ENCODE measurements around the gene PIGP. TPM values are rescaled to one million over a fixed set of nuclear protein-coding genes. Genes with fewer than 3 reads are reported as not detected.

PIGP gene
- total and polyA plus RNA-seq, 12 donors, result 7.3 to 236 (median 49.4) TPM

- peaks cover 0 to 6% of the 10 kb centered on the region in 2 donors for H3K4me1 ChIP-seq (replicated peaks in 1 of 2)
- peaks cover 0 to 22% of the 10 kb centered on the region in 2 donors for H3K36me3 ChIP-seq (replicated peaks in 1 of 2)
- DNase-seq, result no peak
- no peak overlapping the region for H3K27ac ChIP-seq
- TF ChIP-seq, protein P1, sequence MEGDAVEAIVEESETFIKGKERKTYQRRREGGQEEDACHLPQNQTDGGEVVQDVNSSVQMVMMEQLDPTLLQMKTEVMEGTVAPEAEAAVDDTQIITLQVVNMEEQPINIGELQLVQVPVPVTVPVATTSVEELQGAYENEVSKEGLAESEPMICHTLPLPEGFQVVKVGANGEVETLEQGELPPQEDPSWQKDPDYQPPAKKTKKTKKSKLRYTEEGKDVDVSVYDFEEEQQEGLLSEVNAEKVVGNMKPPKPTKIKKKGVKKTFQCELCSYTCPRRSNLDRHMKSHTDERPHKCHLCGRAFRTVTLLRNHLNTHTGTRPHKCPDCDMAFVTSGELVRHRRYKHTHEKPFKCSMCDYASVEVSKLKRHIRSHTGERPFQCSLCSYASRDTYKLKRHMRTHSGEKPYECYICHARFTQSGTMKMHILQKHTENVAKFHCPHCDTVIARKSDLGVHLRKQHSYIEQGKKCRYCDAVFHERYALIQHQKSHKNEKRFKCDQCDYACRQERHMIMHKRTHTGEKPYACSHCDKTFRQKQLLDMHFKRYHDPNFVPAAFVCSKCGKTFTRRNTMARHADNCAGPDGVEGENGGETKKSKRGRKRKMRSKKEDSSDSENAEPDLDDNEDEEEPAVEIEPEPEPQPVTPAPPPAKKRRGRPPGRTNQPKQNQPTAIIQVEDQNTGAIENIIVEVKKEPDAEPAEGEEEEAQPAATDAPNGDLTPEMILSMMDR (IDR thresholded peaks at IDR 0.05), result no peak
- no peak for TF ChIP-seq POLR2A (IDR thresholded peaks at IDR 0.05)
- intact Hi-C loops (cut with DNase I), result no loop called here
- H3K9me3 ChIP-seq (replicated peaks in 1 of 3), result no peaks in the 10 kb centered on the region
- WGBS, 4 donors, result 86 to 98% (median 94%) methylated on average over 9 of the region's 9 CpGs
- H3K4me3 ChIP-seq, result no peak overlapping the region
- no peaks in the 10 kb centered on the region for H3K27me3 ChIP-seq
These were observed 7.2 kb downstream of the PIGP start for GRCh38 chr21:37065561-37066177.

- no peak for DNase-seq
- H3K27me3 ChIP-seq, result no peaks in the 10 kb centered on the region
- H3K4me1 ChIP-seq (replicated peaks in 1 of 2), result no peaks in the 10 kb centered on the region
- TF ChIP-seq POLR2A (IDR thresholded peaks at IDR 0.05), result no peak
- TF ChIP-seq, protein P1 (IDR thresholded peaks at IDR 0.05), result no peak
- no peak overlapping the region for H3K27ac ChIP-seq
- H3K4me3 ChIP-seq, result no peak overlapping the region
- intact Hi-C loops (cut with DNase I), result no loop called here
- peaks cover 0 to 22% of the 10 kb centered on the region in 2 donors for H3K36me3 ChIP-seq (replicated peaks in 1 of 2)
- no peaks in the 10 kb centered on the region for H3K9me3 ChIP-seq (replicated peaks in 1 of 3)
These were observed 8.0 kb downstream of the PIGP start for GRCh38 chr21:37064841-37065240.

GRCh38 chr21:37063433-37063832 lies 9.4 kb downstream of the PIGP start:
- no peak for DNase-seq
- 54 to 86% (median 73%) methylated on average over 1 of the region's 1 CpG for WGBS, 4 donors
- H3K9me3 ChIP-seq (replicated peaks in 1 of 3), result no peaks in the 10 kb centered on the region
- H3K4me3 ChIP-seq, result no peak overlapping the region
- no peaks in the 10 kb centered on the region for H3K27me3 ChIP-seq
- TF ChIP-seq, protein P1 (IDR thresholded peaks at IDR 0.05), result no peak
- TF ChIP-seq POLR2A (IDR thresholded peaks at IDR 0.05), result no peak
- no peak overlapping the region for H3K27ac ChIP-seq
- intact Hi-C loops (cut with DNase I), result no loop called here
- H3K4me1 ChIP-seq (replicated peaks in 1 of 2), result no peaks in the 10 kb centered on the region
- peaks cover 0 to 22% of the 10 kb centered on the region in 2 donors for H3K36me3 ChIP-seq (replicated peaks in 1 of 2)

DNA sequence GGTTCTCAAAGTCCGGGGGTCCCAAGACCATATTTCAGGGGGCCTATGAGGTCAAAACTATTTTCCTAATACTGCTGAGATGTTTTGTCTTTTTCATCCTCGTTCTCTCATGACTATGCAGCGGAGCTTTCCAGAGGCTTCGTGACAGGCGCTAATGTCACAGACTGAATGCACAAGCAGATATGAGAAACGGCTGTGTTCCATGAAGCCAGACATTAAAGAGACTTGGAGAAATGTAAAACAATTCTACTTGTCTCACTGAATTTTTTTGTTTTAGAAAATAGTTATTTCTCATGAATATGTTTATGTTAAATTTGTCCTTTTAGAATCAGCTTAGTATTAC lies 10.3 kb downstream of the PIGP start:
- Histone ChIP-seq H3K36me3 (replicated peaks in 1 of 2) (peaks cover 0 to 20% of the 10 kb centered on the region in 2 donors), H3K27ac (no peak overlapping the region), H3K27me3 (no peaks in the 10 kb centered on the region), H3K4me3 (no peak overlapping the region), H3K4me1 (replicated peaks in 1 of 2) (peaks cover 0 to 4% of the 10 kb centered on the region in 2 donors), H3K9me3 (replicated peaks in 1 of 3) (no peaks in the 10 kb centered on the region)
- TF ChIP-seq POLR2A (IDR thresholded peaks at IDR 0.05), result no peak
- TF ChIP-seq, protein P1 (IDR thresholded peaks at IDR 0.05), result no peak
- no peak for DNase-seq
- intact Hi-C loops (cut with DNase I), result no loop called here
- WGBS, 4 donors, result 83 to 94% (median 89%) methylated on average over 6 of the region's 6 CpGs
